GM19043 (cell line): Measurements from ENCODE around the gene DISP3.

Source experiments
- ATAC-seq: cut with Tn5 transposase; IDR thresholded peaks from one replicate; pipeline ENCODE4 v1.9.1; 2021; ENCODE audit warnings: low read depth; ENCODE audit not compliant: unreplicated experiment

Gene DISP3

GRCh38 chr1:11483581-11484320 lies 4.8 kb downstream of the DISP3 start:
- ATAC-seq = no peak

- ATAC-seq = no peak
Measured at GRCh38 chr1:11484321-11484655, 5.3 kb downstream of the DISP3 start.

- no peak for ATAC-seq
Measured at GRCh38 chr1:11485191-11485590, 6.2 kb downstream of the DISP3 start.

- no peak for ATAC-seq
Measured at GRCh38 chr1:11486231-11487009, 7.5 kb downstream of the DISP3 start.

GRCh38 chr1:11487196-11487751 lies 8.3 kb downstream of the DISP3 start:
- ATAC-seq = no peak

- ATAC-seq = no peak
Measured at GRCh38 chr1:11488201-11488770, 9.3 kb downstream of the DISP3 start.

GRCh38 chr1:11488966-11489625 lies 10.1 kb downstream of the DISP3 start:
- ATAC-seq = no peak

GRCh38 chr1:11492235-11492634 lies 13.3 kb downstream of the DISP3 start:
- ATAC-seq = no peak

GRCh38 chr1:11493972-11494655 lies 15.2 kb downstream of the DISP3 start:
- ATAC-seq = no peak

GRCh38 chr1:11494771-11495170 lies 15.8 kb downstream of the DISP3 start:
- ATAC-seq = no peak

- no peak for ATAC-seq
Measured at GRCh38 chr1:11495579-11495978, 16.6 kb downstream of the DISP3 start.

- ATAC-seq = no peak
Measured at GRCh38 chr1:11496551-11497080, 17.7 kb downstream of the DISP3 start.

- ATAC-seq = no peak
Measured at GRCh38 chr1:11498956-11499594, 20.1 kb downstream of the DISP3 start.

- ATAC-seq = no peak
Measured at GRCh38 chr1:11499601-11500331, 20.8 kb downstream of the DISP3 start.

- ATAC-seq = no peak
Measured at GRCh38 chr1:11500881-11501280, 21.9 kb downstream of the DISP3 start.

- ATAC-seq = no peak
Measured at GRCh38 chr1:11501491-11501897, 22.5 kb downstream of the DISP3 start.

GRCh38 chr1:11501906-11502485 lies 23.0 kb downstream of the DISP3 start:
- ATAC-seq = no peak

GRCh38 chr1:11502516-11502915 lies 23.6 kb downstream of the DISP3 start:
- no peak for ATAC-seq

- ATAC-seq = no peak
Measured at GRCh38 chr1:11504599-11504998, 25.6 kb downstream of the DISP3 start.
